NCI-H748 (cell line): ENCODE measurements around the gene USP37.

Experiments used
- DNase-seq: peaks from one replicate; lab custom pipeline; 2025; ENCODE audit not compliant: unreplicated experiment; lab: John Stamatoyannopoulos, UW

USP37 gene, protein sequence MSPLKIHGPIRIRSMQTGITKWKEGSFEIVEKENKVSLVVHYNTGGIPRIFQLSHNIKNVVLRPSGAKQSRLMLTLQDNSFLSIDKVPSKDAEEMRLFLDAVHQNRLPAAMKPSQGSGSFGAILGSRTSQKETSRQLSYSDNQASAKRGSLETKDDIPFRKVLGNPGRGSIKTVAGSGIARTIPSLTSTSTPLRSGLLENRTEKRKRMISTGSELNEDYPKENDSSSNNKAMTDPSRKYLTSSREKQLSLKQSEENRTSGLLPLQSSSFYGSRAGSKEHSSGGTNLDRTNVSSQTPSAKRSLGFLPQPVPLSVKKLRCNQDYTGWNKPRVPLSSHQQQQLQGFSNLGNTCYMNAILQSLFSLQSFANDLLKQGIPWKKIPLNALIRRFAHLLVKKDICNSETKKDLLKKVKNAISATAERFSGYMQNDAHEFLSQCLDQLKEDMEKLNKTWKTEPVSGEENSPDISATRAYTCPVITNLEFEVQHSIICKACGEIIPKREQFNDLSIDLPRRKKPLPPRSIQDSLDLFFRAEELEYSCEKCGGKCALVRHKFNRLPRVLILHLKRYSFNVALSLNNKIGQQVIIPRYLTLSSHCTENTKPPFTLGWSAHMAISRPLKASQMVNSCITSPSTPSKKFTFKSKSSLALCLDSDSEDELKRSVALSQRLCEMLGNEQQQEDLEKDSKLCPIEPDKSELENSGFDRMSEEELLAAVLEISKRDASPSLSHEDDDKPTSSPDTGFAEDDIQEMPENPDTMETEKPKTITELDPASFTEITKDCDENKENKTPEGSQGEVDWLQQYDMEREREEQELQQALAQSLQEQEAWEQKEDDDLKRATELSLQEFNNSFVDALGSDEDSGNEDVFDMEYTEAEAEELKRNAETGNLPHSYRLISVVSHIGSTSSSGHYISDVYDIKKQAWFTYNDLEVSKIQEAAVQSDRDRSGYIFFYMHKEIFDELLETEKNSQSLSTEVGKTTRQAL

DNA sequence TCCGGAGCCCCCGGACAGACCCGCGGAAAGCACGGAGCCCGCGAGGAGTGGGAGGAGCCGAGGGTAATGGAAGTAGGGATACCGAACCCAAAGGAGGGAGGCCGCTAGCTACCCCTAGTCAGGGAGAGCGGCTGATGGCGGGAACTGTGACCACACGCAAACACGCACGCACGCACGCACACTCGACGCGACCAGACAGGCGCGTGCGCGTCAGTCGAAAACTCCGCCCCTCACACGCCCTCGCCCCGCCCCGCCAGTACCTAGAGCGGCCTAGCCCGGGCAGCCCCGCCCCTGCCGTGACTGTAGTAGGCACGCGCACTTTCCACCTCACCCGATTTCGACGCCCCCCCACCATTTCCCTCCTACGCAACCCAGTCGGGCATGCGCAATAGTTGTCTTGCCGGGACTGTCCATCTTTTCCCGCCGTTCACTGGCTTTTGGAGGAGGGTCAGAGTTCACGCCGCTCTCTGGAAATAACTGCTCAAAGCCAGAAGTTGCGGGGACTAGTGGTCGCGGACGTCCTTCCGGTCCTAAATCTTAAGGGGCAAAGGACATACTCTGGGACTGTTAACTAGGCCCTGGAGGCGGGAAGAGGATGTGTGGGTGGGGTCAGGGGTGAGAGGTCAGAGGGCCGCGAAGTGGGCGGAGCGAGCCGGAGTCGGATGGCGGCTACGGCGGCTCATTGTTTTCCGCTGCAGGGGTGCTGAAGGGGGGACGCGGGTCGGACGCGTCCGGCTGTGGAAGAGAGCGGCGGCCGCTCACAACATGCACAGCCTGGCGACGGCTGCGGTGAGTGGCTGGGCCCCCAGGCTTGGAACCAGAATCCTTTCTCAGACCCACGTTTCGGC, at the start of gene USP37, which contains the start of gene CNOT9:
Gene USP37, minus strand, starts transcription at position 162 of the 848 bp plus-strand sequence. CDS start 9,698 bp downstream, outside the sequence.
Gene CNOT9, plus strand, starts transcription at position 650 of the 848 bp plus-strand sequence. Its CDS starts 116 bp downstream, at position 766.
- peak; percentile 98 for DNase-seq

- DNase-seq: no peak
Observed at GRCh38 chr2:218615868-218616315, 47.7 kb upstream of the USP37 start.

GRCh38 chr2:218607436-218608115, 39.4 kb upstream of the USP37 start, which contains the start of gene PLCD4:
Gene PLCD4, plus strand, starts transcription at chr2:218607899. Its CDS starts 7,841 bp downstream, at chr2:218615740.
- peak; percentile 16 for DNase-seq

DNA sequence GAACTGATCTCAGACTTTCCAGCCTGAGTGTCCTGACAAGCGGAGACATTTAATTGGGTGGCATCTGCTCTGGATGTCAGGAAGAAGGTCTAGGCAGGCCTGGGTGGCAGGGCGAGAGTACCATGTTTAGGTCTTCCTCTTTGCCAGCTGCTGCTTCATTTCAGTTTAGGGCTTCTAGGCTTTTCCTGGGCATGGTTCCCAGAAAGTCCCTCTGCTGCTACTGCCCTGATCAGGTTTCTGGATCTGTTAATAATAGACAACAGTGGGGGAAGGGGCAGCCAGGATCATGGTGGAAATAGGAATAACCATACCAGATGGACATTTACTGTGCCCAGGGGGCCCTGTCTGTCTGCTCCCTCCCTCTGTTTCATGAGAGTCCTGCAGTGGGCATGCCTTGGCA, 37.3 kb upstream of the USP37 start:
- no peak for DNase-seq

- DNase-seq: no peak
Observed at GRCh38 chr2:218585541-218585940, 17.4 kb upstream of the USP37 start.

- no peak for DNase-seq
Observed at GRCh38 chr2:218583983-218584850, 16.1 kb upstream of the USP37 start.

- DNase-seq: no peak
Observed at GRCh38 chr2:218582076-218582475, 13.9 kb upstream of the USP37 start.

DNA sequence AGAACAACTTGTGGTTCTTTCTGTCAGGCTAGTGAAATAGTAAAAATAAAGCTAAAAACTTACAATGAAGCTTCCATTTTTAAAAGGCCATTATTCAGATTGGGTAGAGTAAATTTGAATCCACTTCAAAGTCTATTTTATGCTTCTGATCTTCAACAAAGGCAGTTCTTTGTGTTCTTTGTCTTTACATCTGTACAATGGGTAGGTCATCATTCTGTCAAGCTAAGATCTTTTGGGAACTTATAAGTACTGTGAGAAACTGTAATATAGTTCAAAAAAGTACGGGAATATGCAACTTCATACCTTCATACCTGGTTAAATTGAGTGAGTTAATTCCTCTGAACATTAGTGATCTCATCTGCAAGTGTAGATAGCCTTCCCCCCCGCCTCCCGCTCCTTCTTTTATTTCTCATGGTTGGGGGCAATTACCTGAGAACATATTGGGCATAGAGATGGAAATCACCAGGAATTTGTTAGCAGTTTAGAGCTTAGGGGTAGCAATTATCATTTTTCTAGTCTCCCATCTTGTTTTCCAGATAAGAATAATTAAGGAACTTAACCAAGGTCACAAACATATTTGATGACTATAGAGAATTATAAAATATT, 10.2 kb upstream of the USP37 start:
- DNase-seq: no peak

- DNase-seq: no peak
Observed at GRCh38 chr2:218577482-218578220, 9.5 kb upstream of the USP37 start.

- no peak for DNase-seq
Observed at GRCh38 chr2:218576854-218577253, 8.7 kb upstream of the USP37 start.

GRCh38 chr2:218570850-218571249, 2.7 kb upstream of the USP37 start:
- DNase-seq: peak; percentile 15

- DNase-seq: peak; percentile 33
Observed at GRCh38 chr2:218569661-218570500, 1.7 kb upstream of the USP37 start.

DNA sequence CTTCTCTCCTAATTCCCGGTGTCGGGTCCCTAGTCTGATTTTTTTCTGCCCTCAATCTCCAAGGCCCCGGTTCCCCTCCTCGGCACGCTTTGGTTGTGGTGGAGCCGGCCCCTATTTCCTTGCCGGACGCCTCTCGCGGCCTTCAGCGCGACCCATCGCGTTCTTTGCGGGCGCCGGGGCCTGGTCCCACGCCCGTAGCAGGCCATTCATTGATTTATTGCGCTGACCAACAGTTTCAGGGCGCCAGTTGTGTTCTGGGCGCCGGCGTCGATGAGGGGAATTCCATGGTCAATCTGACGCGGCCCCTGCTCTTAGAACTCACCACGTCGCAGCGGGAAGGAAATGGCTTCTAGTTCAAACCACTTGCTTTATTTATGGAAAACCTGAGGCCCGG, 884 bp upstream of the USP37 start:
- DNase-seq: peak; percentile 71

DNA sequence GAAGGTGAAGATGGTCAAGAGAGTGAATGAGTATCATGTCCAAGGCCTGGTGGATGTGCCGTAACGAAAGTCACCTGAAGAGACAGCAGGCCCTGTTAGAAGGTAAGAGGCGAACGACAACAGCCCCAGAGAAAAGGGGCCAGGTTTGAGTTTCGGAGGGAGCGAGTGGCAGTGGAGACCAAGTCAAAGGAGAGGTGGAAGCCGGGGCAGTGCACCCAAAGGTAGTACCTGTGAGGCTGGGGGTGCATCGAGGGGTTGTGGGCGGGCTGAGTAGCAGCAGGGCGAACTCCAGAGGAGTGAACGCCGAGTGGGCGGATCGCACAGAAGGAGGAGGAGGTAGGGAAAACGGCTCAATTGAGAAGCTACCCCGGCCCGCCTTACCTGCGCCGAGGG, 358 bp downstream of the USP37 start:
- DNase-seq: no peak

DNA sequence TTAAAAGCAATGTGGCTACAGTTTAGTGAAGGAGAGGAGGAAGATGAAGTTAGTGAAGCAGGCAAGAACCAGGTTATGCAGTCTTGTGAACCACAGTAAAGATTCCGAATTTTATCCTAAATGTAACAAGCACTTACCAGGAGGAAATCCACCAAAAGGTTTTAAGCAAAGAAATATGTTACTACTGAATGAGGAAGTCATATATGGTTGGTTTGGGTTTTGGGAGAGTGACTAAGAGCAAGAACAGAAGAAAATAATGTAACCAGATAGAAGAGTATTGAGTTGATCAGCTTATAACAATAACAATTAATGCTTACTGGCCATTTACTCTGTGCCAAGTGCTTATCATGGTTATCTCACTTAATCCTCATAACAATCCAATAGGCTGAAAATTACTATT, 1.9 kb downstream of the USP37 start:
- DNase-seq: no peak

DNA sequence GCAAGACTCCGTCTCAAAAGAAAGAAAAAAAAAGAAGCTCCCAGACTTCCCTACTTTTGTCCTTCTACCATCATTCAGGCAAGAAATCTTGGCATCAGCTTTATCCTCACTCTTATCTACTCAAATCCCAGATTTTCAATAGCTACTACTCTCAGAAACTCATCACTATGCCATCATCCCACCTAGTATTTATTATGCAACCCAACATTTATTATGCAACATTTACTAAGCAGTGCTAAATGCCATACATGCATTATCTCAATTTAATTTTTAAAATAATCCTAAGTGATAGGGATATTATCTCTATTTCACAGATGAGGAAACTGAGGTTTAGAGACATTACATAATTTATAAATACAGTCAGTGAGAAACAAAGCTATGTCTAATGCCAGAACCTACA, 4.1 kb downstream of the USP37 start:
- no peak for DNase-seq

DNA sequence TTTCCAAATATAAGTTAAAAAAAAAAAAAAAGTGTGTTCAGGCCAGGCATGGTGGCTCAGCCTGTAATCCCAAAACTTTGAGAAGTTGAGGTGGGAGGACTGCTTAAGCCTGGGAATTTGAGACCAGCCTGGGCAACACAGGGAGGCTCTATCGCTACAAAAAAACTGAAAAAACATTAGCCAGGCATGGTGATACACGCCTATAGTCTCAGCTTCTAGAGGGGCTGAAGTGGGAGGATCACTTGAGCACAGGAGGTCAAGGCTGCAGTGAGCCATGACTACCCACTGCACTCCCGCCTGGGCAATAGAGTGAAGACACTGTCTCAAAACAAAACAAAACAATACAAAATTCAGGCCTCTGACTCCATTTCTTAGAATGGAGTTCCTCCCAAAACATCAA, 9.2 kb downstream of the USP37 start:
- DNase-seq: no peak
